Renal pelvis (tissue), 4 donors: ENCODE measurements around the gene BCL11B. TPM values are rescaled to one million over a fixed set of nuclear protein-coding genes. Genes with fewer than 3 reads are reported as not detected.

ENCODE experiments used
- DNase-seq: peaks from one replicate; pipeline ENCODE4 v3.0.0-alpha.2; 2013
- polyA plus RNA-seq, 3 donors: library from polyadenylated mRNA; unstranded; fragments of 120-200 nt; gene quantifications; one replicate each; pipeline ENCODE4 v1.2.1, GENCODE V29; 2013; ENCODE audit not compliant: insufficient read length in 3 of 3

BCL11B gene
- polyA plus RNA-seq, 3 donors, result 2.4 to 3.0 (median 2.6) TPM

- DNase-seq, result no peak
Measured at GRCh38 chr14:99224948-99225347, 47.0 kb downstream of the BCL11B start.

- DNase-seq, result no peak
Measured at GRCh38 chr14:99224116-99224910, 47.7 kb downstream of the BCL11B start.

GRCh38 chr14:99221445-99221844, 50.6 kb downstream of the BCL11B start:
- no peak for DNase-seq

- DNase-seq, result no peak
Measured at GRCh38 chr14:99217066-99217955, 54.7 kb downstream of the BCL11B start.

DNA sequence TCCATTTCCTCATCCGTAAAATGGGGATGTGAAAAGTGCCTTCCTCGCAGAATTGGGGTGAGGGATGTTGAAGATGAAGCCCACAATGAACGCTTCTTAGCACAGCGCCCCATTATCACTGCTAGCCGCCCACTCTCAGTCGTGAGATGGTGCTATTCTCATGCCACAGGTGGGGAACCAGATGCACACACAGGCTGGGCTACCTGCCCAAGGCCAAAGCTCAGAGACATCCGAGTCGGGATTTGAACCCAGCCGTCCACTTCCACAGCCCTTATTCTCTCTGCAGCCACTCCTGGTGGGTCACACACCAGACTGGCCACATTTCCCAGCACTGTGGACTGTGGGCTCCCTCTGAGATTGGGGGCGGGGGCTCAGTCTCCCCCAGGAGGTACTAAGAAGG, 55.8 kb downstream of the BCL11B start:
- DNase-seq, result no peak

GRCh38 chr14:99215277-99215676, 56.7 kb downstream of the BCL11B start:
- DNase-seq, result no peak

GRCh38 chr14:99214701-99215100, 57.3 kb downstream of the BCL11B start:
- DNase-seq, result no peak

- DNase-seq, result no peak
Measured at GRCh38 chr14:99213527-99213971, 58.4 kb downstream of the BCL11B start.

DNA sequence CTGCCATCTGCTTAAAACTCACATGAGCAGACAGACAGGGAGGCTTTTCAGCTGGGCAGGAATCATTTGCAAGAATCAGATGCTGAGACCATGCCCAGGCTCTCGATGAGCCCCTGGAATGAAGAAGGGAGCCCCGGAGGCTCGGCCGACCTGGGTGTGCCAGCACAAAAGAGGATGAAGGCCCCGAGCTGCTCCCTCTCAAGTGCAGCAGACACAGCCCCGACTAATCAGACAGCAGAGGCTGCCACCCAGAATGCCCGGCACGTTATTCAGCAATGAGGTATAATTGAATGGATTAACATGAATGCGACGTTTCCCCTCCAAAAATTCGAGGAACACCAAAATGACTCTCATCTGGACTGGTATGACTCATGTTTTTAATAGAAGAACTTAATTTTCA, 58.9 kb downstream of the BCL11B start:
- no peak for DNase-seq

DNA sequence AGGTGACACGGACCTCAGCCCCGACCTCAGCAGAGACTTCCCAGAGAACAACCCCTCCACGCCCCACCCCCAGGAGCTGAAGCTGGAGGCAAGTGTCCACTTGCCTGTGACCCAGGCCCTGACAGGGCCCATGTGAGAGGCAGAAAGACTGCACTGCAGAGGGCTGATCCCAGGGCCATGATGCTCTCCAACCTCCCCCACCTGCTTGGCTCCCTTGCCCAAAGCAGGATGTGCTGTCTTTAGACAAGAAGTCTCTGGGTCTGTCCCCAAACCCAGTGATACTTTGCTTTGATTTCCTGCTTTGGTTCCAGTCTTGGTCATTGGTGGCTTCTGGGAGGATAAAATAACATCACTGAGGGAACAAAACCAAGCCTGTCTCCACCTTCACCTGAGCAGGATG, 59.4 kb downstream of the BCL11B start:
- no peak for DNase-seq

GRCh38 chr14:99212199-99212598, 59.8 kb downstream of the BCL11B start:
- no peak for DNase-seq

DNA sequence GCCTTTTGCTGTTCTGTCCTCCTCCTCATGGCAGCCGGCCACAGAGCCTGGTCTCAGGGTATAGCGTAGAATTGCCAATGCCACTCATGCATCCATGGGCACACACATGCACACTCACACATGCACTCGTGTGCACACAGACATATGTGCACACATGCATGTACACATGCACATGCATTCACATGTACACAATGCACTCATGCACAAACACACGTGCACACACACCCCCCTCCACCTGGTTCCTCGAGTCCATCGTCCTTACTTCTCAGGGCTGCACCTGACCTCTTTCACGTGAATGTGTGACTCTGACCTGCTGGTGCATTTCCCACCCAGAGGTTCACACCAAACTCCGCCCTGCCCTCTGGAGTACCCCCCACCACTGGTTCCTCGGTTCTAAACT, 60.6 kb downstream of the BCL11B start:
- no peak for DNase-seq

DNA sequence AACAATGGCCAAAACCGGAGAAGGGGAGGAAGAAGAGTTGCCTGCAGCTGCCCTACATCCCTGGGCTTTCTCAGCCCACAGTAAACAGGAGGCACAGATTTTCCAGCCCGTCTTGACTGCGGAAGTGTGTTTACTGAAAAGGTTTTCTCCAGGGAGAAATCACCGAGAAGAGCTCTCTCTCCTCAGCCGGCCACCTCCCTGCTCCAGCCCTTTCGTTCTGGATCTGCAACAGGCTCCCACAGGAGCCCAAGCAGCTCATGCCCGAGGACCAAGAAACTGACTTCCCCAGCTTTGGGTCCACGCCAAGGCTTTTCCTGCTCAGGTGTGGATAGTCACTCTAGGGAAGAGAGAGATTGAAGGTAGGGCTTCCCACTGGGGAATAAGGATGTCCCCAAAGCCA, 61.7 kb downstream of the BCL11B start:
- no peak for DNase-seq

DNA sequence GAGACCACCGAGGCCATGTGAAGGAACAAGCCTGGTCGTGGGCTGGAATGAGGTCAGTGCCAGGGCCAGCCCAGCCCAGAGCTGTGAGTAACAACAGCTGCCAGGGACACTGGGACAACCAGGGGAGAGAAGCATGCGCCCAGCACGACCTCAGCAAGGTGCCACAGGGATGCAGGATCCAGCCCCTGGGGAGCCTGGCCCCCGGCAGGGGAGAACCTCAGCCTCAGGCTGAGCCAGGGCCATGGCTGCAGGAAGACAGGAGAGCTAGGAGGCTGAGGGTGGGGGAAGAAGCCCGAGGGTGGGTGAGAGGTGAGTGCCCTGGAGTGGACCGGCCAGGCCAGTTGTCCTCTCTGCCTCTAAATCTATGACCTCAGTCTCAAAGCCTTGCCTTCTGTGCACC, 62.6 kb downstream of the BCL11B start:
- no peak for DNase-seq

DNA sequence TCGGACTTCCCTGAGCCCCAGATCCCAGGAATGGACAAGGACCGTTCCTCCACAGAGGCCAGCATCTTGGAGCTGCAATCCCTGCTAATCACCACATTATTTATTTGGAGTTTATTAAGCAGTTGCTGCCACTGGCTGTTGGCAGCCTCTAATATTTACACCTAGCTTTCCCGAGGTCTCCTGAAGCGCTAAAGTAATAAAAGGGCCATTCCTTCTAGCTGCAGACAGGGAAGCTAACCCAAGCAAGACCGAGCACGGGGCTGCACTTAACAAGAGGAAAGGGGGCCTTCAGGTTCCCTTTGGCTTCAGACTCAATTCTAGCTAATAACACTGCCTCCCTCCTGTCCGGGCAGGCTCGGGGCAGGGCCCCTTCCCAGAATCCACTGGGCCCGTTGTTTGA, 63.7 kb downstream of the BCL11B start:
- DNase-seq, result no peak

GRCh38 chr14:99207456-99207855, 64.5 kb downstream of the BCL11B start:
- no peak for DNase-seq

DNA sequence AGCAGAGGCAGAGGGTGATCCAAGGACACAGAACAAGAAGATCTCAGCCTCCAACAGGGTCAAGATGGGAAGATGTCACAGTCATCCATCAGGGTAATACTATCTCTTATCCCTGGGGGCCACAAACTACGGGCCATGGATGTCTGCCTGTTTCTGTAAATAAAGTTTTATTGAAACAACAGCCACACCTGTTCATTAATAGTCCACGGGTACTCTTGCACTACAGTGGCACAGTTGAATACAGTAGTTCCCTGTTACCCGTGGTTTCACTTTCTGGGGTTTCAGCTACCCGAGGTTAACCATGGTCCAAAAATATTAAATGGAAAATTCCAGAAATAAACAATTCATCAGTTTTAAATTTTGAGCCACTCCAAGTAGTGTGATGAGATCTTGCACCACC, 65.9 kb downstream of the BCL11B start:
- DNase-seq, result no peak

- no peak for DNase-seq
Measured at GRCh38 chr14:99205086-99205688, 66.8 kb downstream of the BCL11B start.

- no peak for DNase-seq
Measured at GRCh38 chr14:99203801-99204200, 68.2 kb downstream of the BCL11B start.

- DNase-seq, result no peak
Measured at GRCh38 chr14:99203080-99203479, 68.9 kb downstream of the BCL11B start.

DNA sequence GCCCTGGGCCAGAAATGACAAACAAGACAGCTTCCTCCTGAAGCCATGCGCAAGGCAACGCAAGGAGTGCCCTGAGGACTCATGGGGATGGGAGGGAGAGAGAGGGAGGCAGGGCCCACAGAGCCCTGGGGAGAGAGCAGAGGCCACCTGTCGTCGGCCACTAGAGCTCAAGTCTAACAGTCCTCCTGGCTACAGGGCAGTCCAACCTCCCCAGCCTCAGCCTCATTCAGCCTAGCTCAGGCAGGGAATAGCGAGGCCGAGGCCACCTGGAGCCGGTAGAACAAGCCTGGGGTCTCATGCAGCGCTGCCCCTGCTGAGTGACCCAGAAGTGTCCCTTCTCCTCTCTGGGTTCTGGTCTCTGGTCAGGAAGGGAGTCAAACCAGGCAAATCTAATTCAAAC, 69.5 kb downstream of the BCL11B start:
- no peak for DNase-seq

GRCh38 chr14:99201351-99202073, 70.5 kb downstream of the BCL11B start:
- DNase-seq, result no peak
